GM21360 (cell line): ENCODE results near the gene TRIO.
A peak's percentile ranks its signal among the peaks of the same experiment; 100 is the strongest.

Experiments
- ATAC-seq: cut with Tn5 transposase; IDR thresholded peaks from one replicate; pipeline ENCODE4 v1.9.1; 2021; ENCODE audit warnings: mild to moderate bottlenecking, moderate library complexity; ENCODE audit not compliant: unreplicated experiment

The TRIO gene

GRCh38 chr5:14145435-14146334, 2.5 kb downstream of the TRIO start:
- ATAC-seq = no peak

- no peak for ATAC-seq
Observed at GRCh38 chr5:14146725-14147124, 3.6 kb downstream of the TRIO start.

GRCh38 chr5:14147210-14147609, 4.1 kb downstream of the TRIO start:
- no peak for ATAC-seq

GRCh38 chr5:14148483-14148882, 5.3 kb downstream of the TRIO start:
- no peak for ATAC-seq

- ATAC-seq = no peak
Observed at GRCh38 chr5:14148890-14149671, 5.9 kb downstream of the TRIO start.

- no peak for ATAC-seq
Observed at GRCh38 chr5:14149672-14150274, 6.6 kb downstream of the TRIO start.

- no peak for ATAC-seq
Observed at GRCh38 chr5:14151416-14151815, 8.3 kb downstream of the TRIO start.

- ATAC-seq = no peak
Observed at GRCh38 chr5:14153071-14153864, 10.1 kb downstream of the TRIO start.

GRCh38 chr5:14153932-14154731, 11.0 kb downstream of the TRIO start:
- ATAC-seq = peak; percentile 35

- ATAC-seq = peak; percentile 57
Observed at GRCh38 chr5:14155075-14155474, 11.9 kb downstream of the TRIO start.

GRCh38 chr5:14155739-14156138, 12.6 kb downstream of the TRIO start:
- no peak for ATAC-seq

GRCh38 chr5:14156290-14156649, 13.1 kb downstream of the TRIO start:
- ATAC-seq = no peak

- ATAC-seq = peak; percentile 45
Observed at GRCh38 chr5:14156650-14157492, 13.7 kb downstream of the TRIO start.

GRCh38 chr5:14157493-14157782, 14.3 kb downstream of the TRIO start:
- no peak for ATAC-seq

- no peak for ATAC-seq
Observed at GRCh38 chr5:14158890-14159666, 15.9 kb downstream of the TRIO start.

- ATAC-seq = no peak
Observed at GRCh38 chr5:14161825-14162556, 18.8 kb downstream of the TRIO start.

GRCh38 chr5:14164164-14165163, 21.3 kb downstream of the TRIO start:
- ATAC-seq = no peak
